ENCODE measurements around the gene RLN1. TPM values are rescaled to one million over a fixed set of nuclear protein-coding genes. Genes with fewer than 3 reads are reported as not detected.
"Not testable (repeated sequence)": the region's sequence is repeated elsewhere in the genome, so short reads cannot be mapped to it uniquely, and the experiment has no call there.

RLN1 gene
- total RNA-seq, 1 experiment from 2014 or later = not detected

DNA sequence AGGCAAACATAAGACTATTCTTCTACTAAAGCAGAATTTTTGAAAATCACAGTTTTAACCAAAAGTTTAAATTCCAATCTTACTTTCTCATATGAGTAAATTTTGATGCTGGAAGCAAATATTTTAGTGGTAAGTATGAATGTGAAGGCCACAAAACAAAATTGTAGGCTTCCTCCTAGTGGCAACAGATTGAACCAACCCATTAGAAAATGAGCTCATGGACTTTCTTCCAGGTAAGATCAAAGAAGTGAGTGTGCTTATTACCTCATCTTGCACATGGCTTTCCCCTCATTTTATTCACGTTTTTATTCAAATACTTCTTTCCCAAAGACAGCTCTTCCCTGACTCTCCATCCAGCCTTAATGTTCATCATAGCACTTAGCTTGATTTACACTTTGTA, 18.6 kb downstream of the RLN1 start:
- Histone ChIP-seq H3K4me3 (ENCODE audit: low read depth, low read length) (no peak overlapping the region), H3K36me3 (ENCODE audit: control insufficient read depth, insufficient read depth, low read length) (no peaks in the 10 kb centered on the region), H3K27me3 (replicated peaks; ENCODE audit: control insufficient read depth, insufficient read depth, low read length) (no peaks in the 10 kb centered on the region), H3K9me3 (no peaks in the 10 kb centered on the region), H3K4me1 (no peaks in the 10 kb centered on the region)
- BruUV-seq (replicated peaks) = no TSS peak
- TF ChIP-seq, protein P1, sequence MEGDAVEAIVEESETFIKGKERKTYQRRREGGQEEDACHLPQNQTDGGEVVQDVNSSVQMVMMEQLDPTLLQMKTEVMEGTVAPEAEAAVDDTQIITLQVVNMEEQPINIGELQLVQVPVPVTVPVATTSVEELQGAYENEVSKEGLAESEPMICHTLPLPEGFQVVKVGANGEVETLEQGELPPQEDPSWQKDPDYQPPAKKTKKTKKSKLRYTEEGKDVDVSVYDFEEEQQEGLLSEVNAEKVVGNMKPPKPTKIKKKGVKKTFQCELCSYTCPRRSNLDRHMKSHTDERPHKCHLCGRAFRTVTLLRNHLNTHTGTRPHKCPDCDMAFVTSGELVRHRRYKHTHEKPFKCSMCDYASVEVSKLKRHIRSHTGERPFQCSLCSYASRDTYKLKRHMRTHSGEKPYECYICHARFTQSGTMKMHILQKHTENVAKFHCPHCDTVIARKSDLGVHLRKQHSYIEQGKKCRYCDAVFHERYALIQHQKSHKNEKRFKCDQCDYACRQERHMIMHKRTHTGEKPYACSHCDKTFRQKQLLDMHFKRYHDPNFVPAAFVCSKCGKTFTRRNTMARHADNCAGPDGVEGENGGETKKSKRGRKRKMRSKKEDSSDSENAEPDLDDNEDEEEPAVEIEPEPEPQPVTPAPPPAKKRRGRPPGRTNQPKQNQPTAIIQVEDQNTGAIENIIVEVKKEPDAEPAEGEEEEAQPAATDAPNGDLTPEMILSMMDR (IDR thresholded peaks at IDR 0.05; ENCODE audit: insufficient read depth in 1 of 2, low read depth in 1 of 2, low read length in 1 of 2, severe bottlenecking in 1 of 2, unreplicated experiment in 1 of 2) = no peak
- no peak for DNase-seq
- no peaks in the 10 kb centered on the region for H3K4me1 Mint-ChIP-seq (ENCODE audit: low read depth, unreplicated experiment)
- H3K27ac Mint-ChIP-seq (ENCODE audit: unreplicated experiment) = no peak overlapping the region
- H3K9me3 Mint-ChIP-seq (ENCODE audit: unreplicated experiment) = no peaks in the 10 kb centered on the region
- ChIA-PET POLR2A (no interaction called here), CTCF (interaction anchor here (1.0 kb wide), 1 partner anchor 135 kb away, joined by 11 read pairs; no protein-coding TSS in a partner anchor)
- peaks cover 4% of the 10 kb centered on the region for H3K27me3 Mint-ChIP-seq (ENCODE audit: insufficient read depth, unreplicated experiment)
- no peak overlapping the region for H3K4me3 Mint-ChIP-seq (ENCODE audit: unreplicated experiment)
- intact Hi-C loops (cut with micrococcal nuclease; ENCODE audit: unreplicated experiment) = loop anchor here (1.0 kb wide), 1 partner anchor 135 kb away; no protein-coding TSS in a partner anchor
- H3K36me3 Mint-ChIP-seq (ENCODE audit: insufficient read depth, unreplicated experiment) = no peaks in the 10 kb centered on the region

GRCh38 chr9:5316406-5316805, 23.3 kb downstream of the RLN1 start:
- H3K4me1 Mint-ChIP-seq (ENCODE audit: low read depth, unreplicated experiment); POLR2A ChIA-PET; H3K4me3 ChIP-seq (ENCODE audit: low read depth, low read length); H3K4me3 Mint-ChIP-seq (ENCODE audit: unreplicated experiment); H3K27me3 ChIP-seq (replicated peaks; ENCODE audit: control insufficient read depth, insufficient read depth, low read length); intact Hi-C loops (cut with micrococcal nuclease; ENCODE audit: unreplicated experiment); DNase-seq; H3K4me1 ChIP-seq; H3K9me3 ChIP-seq; H3K36me3 Mint-ChIP-seq (ENCODE audit: insufficient read depth, unreplicated experiment); H3K27ac Mint-ChIP-seq (ENCODE audit: unreplicated experiment); BruUV-seq (replicated peaks); H3K27me3 Mint-ChIP-seq (ENCODE audit: insufficient read depth, unreplicated experiment); H3K36me3 ChIP-seq (ENCODE audit: control insufficient read depth, insufficient read depth, low read length); CTCF ChIA-PET: not testable (repeated sequence)
- H3K9me3 Mint-ChIP-seq (ENCODE audit: unreplicated experiment) = peaks cover 10% of the 10 kb centered on the region

GRCh38 chr9:5315187-5315923, 24.3 kb downstream of the RLN1 start:
- TF ChIP-seq, protein P1 (IDR thresholded peaks at IDR 0.05; ENCODE audit: insufficient read depth in 1 of 2, low read depth in 1 of 2, low read length in 1 of 2, severe bottlenecking in 1 of 2, unreplicated experiment in 1 of 2) = no peak
- H3K27me3 ChIP-seq (replicated peaks; ENCODE audit: control insufficient read depth, insufficient read depth, low read length) = no peaks in the 10 kb centered on the region
- Mint-ChIP-seq H3K27ac (ENCODE audit: unreplicated experiment) (no peak overlapping the region), H3K4me1 (ENCODE audit: low read depth, unreplicated experiment) (no peaks in the 10 kb centered on the region), H3K36me3 (ENCODE audit: insufficient read depth, unreplicated experiment) (no peaks in the 10 kb centered on the region), H3K27me3 (ENCODE audit: insufficient read depth, unreplicated experiment) (peaks cover 5% of the 10 kb centered on the region), H3K9me3 (ENCODE audit: unreplicated experiment) (peaks cover 10% of the 10 kb centered on the region), H3K4me3 (ENCODE audit: unreplicated experiment) (no peak overlapping the region)
- ChIA-PET POLR2A (no interaction called here), CTCF (no interaction called here)
- H3K9me3 ChIP-seq = no peaks in the 10 kb centered on the region
- H3K36me3 ChIP-seq (ENCODE audit: control insufficient read depth, insufficient read depth, low read length) = no peaks in the 10 kb centered on the region
- no peak for DNase-seq
- no TSS peak for BruUV-seq (replicated peaks)
- H3K4me3 ChIP-seq (ENCODE audit: low read depth, low read length) = no peak overlapping the region
- intact Hi-C loops (cut with micrococcal nuclease; ENCODE audit: unreplicated experiment) = no loop called here
- no peaks in the 10 kb centered on the region for H3K4me1 ChIP-seq
